Effector memory CD8-positive, alpha-beta T cell (primary cell): ENCODE results near the gene TMEM115.

Experiments used
- ATAC-seq: fragments of 150-1000 bp; cut with Tn5 transposase; replicated peaks from 2 replicates; pipeline ENCODE4 v1.10.0; 2021; ENCODE audit warnings: mild to moderate bottlenecking, moderate library complexity
- DNase-seq, 3 experiments: peaks; one replicate each; pipeline ENCODE4 v3.0.0; 2021
- H3K27ac Mint-ChIP-seq, 2 donors: one replicate each; pipeline ENCODE4 v1.8.0; 2022; ENCODE audit warnings: mild to moderate bottlenecking in 2 of 2, mixed read lengths in 2 of 2, moderate library complexity in 2 of 2
- H3K27me3 Mint-ChIP-seq, 2 donors: one replicate each; pipeline ENCODE4 v1.8.0; 2022; ENCODE audit warnings: mixed read lengths in 2 of 2
- H3K36me3 Mint-ChIP-seq: one replicate; pipeline ENCODE4 v1.8.0; 2022; ENCODE audit warnings: mild to moderate bottlenecking, moderate library complexity, mixed read lengths; ENCODE audit not compliant: insufficient read depth
- H3K4me1 Mint-ChIP-seq, 2 donors: one replicate each; pipeline ENCODE4 v1.8.0; 2022; ENCODE audit warnings: low read depth in 2 of 2, mixed read lengths in 2 of 2
- H3K4me3 Mint-ChIP-seq, 2 donors: one replicate each; pipeline ENCODE4 v1.8.0; 2022; ENCODE audit warnings: mild to moderate bottlenecking in 2 of 2, mixed read lengths in 2 of 2, moderate library complexity in 2 of 2
- H3K9me3 Mint-ChIP-seq, 2 donors: one replicate each; pipeline ENCODE4 v1.8.0; 2022; ENCODE audit warnings: mixed read lengths in 2 of 2

TMEM115 gene

GRCh38 chr3:50388720-50389413 lies 29.5 kb upstream of the TMEM115 start:
- Mint-ChIP-seq H3K4me1 (peaks cover 0 to 12% of the 10 kb centered on the region in 2 donors), H3K27me3 (no peaks in the 10 kb centered on the region), H3K9me3 (no peaks in the 10 kb centered on the region), H3K27ac (no peak overlapping the region), H3K36me3 (peaks cover 2% of the 10 kb centered on the region), H3K4me3 (no peak overlapping the region)
- DNase-seq (no peak), ATAC-seq (no peak)

GRCh38 chr3:50388016-50388719 lies 28.8 kb upstream of the TMEM115 start:
- Mint-ChIP-seq H3K9me3 (no peaks in the 10 kb centered on the region), H3K4me1 (peaks cover 0 to 12% of the 10 kb centered on the region in 2 donors), H3K27me3 (no peaks in the 10 kb centered on the region), H3K27ac (no peak overlapping the region), H3K36me3 (peaks cover 2% of the 10 kb centered on the region), H3K4me3 (no peak overlapping the region)
- DNase-seq (no peak), ATAC-seq (no peak)

GRCh38 chr3:50385754-50386153 lies 26.4 kb upstream of the TMEM115 start:
- ATAC-seq (no peak), DNase-seq (no peak)
- H3K27ac Mint-ChIP-seq = peak overlapping the region in 1 of 2 donors; percentile 38
- H3K9me3 Mint-ChIP-seq = no peaks in the 10 kb centered on the region
- no peak overlapping the region for H3K4me3 Mint-ChIP-seq
- H3K27me3 Mint-ChIP-seq = no peaks in the 10 kb centered on the region
- no peaks in the 10 kb centered on the region for H3K4me1 Mint-ChIP-seq
- H3K36me3 Mint-ChIP-seq = peaks cover 2% of the 10 kb centered on the region

GRCh38 chr3:50383750-50384149 lies 24.4 kb upstream of the TMEM115 start:
- no peaks in the 10 kb centered on the region for H3K9me3 Mint-ChIP-seq
- H3K36me3 Mint-ChIP-seq = peaks cover 2% of the 10 kb centered on the region
- H3K4me1 Mint-ChIP-seq = no peaks in the 10 kb centered on the region
- no peak overlapping the region for H3K27ac Mint-ChIP-seq
- H3K27me3 Mint-ChIP-seq = no peaks in the 10 kb centered on the region
- no peak for ATAC-seq
- H3K4me3 Mint-ChIP-seq = no peak overlapping the region
- no peak for DNase-seq

- DNase-seq (no peak), ATAC-seq (no peak)
- Mint-ChIP-seq H3K4me1 (peaks cover 0 to 4% of the 10 kb centered on the region in 2 donors), H3K9me3 (no peaks in the 10 kb centered on the region), H3K36me3 (peaks cover 5% of the 10 kb centered on the region), H3K4me3 (no peak overlapping the region), H3K27me3 (no peaks in the 10 kb centered on the region), H3K27ac (no peak overlapping the region)
Observed at GRCh38 chr3:50382722-50383121, 23.4 kb upstream of the TMEM115 start.

- ATAC-seq (no peak), DNase-seq (no peak)
- Mint-ChIP-seq H3K27ac (no peak overlapping the region), H3K4me3 (no peak overlapping the region), H3K4me1 (peaks cover 0 to 4% of the 10 kb centered on the region in 2 donors), H3K36me3 (peaks cover 5% of the 10 kb centered on the region), H3K9me3 (no peaks in the 10 kb centered on the region), H3K27me3 (no peaks in the 10 kb centered on the region)
Observed at GRCh38 chr3:50381383-50381782, 22.1 kb upstream of the TMEM115 start.

- peaks cover 0 to 4% of the 10 kb centered on the region in 2 donors for H3K4me1 Mint-ChIP-seq
- no peak overlapping the region for H3K4me3 Mint-ChIP-seq
- peak overlapping the region; percentile 39 to 41 for H3K27ac Mint-ChIP-seq
- no peak for DNase-seq
- no peaks in the 10 kb centered on the region for H3K27me3 Mint-ChIP-seq
- no peak for ATAC-seq
- peaks cover 3% of the 10 kb centered on the region for H3K36me3 Mint-ChIP-seq
- no peaks in the 10 kb centered on the region for H3K9me3 Mint-ChIP-seq
Observed at GRCh38 chr3:50380405-50381085, 21.2 kb upstream of the TMEM115 start.

GRCh38 chr3:50378757-50379156 lies 19.4 kb upstream of the TMEM115 start:
- Mint-ChIP-seq H3K4me1 (peaks cover 0 to 4% of the 10 kb centered on the region in 2 donors), H3K27me3 (no peaks in the 10 kb centered on the region), H3K27ac (peak overlapping the region; percentile 57 to 70), H3K36me3 (peaks cover 3% of the 10 kb centered on the region), H3K4me3 (no peak overlapping the region), H3K9me3 (no peaks in the 10 kb centered on the region)
- ATAC-seq = no peak
- no peak for DNase-seq

- ATAC-seq (no peak), DNase-seq (no peak)
- Mint-ChIP-seq H3K27me3 (no peaks in the 10 kb centered on the region), H3K4me1 (peaks cover 2 to 11% of the 10 kb centered on the region in 2 donors), H3K4me3 (no peak overlapping the region), H3K36me3 (peaks cover 3% of the 10 kb centered on the region), H3K27ac (peak overlapping the region; percentile 57 to 70), H3K9me3 (no peaks in the 10 kb centered on the region)
Observed at GRCh38 chr3:50378024-50378423, 18.7 kb upstream of the TMEM115 start.

GRCh38 chr3:50375258-50375931 lies 16.1 kb upstream of the TMEM115 start:
- H3K36me3 Mint-ChIP-seq = peaks cover 7% of the 10 kb centered on the region
- no peaks in the 10 kb centered on the region for H3K9me3 Mint-ChIP-seq
- H3K27me3 Mint-ChIP-seq = no peaks in the 10 kb centered on the region
- H3K27ac Mint-ChIP-seq = no peak overlapping the region
- peaks cover 4 to 16% of the 10 kb centered on the region in 2 donors for H3K4me1 Mint-ChIP-seq
- no peak for ATAC-seq
- no peak for DNase-seq
- H3K4me3 Mint-ChIP-seq = no peak overlapping the region

GRCh38 chr3:50374363-50375257 lies 15.3 kb upstream of the TMEM115 start:
- Mint-ChIP-seq H3K4me3 (no peak overlapping the region), H3K36me3 (peaks cover 7% of the 10 kb centered on the region), H3K9me3 (no peaks in the 10 kb centered on the region), H3K4me1 (peaks cover 4 to 16% of the 10 kb centered on the region in 2 donors), H3K27ac (no peak overlapping the region), H3K27me3 (no peaks in the 10 kb centered on the region)
- no peak for DNase-seq
- no peak for ATAC-seq

- H3K4me1 Mint-ChIP-seq = peaks cover 10 to 18% of the 10 kb centered on the region in 2 donors
Observed at GRCh38 chr3:50373146-50374051, 14.1 kb upstream of the TMEM115 start.

More at GRCh38 chr3:50373146-50374051, 14.1 kb upstream of the TMEM115 start:
- Mint-ChIP-seq H3K27me3 (no peaks in the 10 kb centered on the region), H3K36me3 (peaks cover 9% of the 10 kb centered on the region), H3K27ac (peak overlapping the region; percentile 30 to 44), H3K9me3 (no peaks in the 10 kb centered on the region), H3K4me3 (no peak overlapping the region)
- ATAC-seq = no peak
- no peak for DNase-seq
